ENCODE data around the gene BPIFB4. TPM values are rescaled to one million over a fixed set of nuclear protein-coding genes. Genes with fewer than 3 reads are reported as not detected.
"Not testable (repeated sequence)": the region's sequence is repeated elsewhere in the genome, so short reads cannot be mapped to it uniquely, and the experiment has no call there.

BPIFB4 gene
- total and polyA plus RNA-seq, 5 donors = 0.62 to 0.69 TPM; not detected in 3

DNA sequence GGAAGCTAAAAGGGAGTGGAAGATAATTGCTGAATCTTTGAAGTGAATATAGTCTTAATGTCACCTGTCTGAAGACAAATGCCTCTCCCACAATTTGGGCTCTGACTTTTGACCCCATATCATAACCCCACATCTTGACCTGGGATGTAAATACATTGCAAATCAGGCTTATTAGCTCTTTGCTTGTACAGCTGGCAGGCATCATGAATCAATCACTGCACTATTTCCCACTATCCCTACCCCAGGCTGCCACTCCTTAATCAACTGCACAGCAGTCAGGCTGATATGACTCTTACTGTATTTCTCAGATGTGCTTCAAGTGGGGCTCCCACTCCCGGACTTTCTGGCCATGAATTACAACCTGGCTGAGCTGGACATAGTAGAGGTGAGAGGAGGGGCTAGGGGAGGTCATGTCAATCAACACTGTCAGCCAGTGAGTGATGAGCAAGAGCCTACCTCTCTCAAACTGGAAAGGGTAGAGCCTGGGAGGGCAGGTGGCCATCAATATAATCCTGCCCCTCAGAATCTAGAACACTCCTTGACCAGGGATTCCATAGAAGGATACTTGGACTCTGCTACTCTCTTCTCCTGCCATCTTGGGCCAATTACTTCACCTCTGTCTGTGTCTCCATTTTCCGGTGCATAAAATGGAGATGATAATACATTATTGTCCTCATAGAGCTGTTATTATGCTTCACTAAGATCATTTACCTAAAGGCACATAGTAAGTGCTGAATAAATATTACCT lies 36.3 kb upstream of the BPIFB4 start:
- Histone ChIP-seq H3K4me3 (ENCODE audit: low read length) (no peak overlapping the region), H3K27ac (ENCODE audit: low read length) (no peak overlapping the region), H3K9me3 (ENCODE audit: control insufficient read depth, low read length) (no peaks in the 10 kb centered on the region), H3K27me3 (ENCODE audit: control insufficient read depth, insufficient read depth) (no peaks in the 10 kb centered on the region), H3K4me1 (ENCODE audit: control insufficient read depth, insufficient read depth, low read length) (no peaks in the 10 kb centered on the region)
- DNase-seq = no peak
- intact Hi-C loops (cut with DNase I) = no loop called here
- 76% methylated on average over 2 of the region's 2 CpGs for WGBS
- ATAC-seq = no peak

DNA sequence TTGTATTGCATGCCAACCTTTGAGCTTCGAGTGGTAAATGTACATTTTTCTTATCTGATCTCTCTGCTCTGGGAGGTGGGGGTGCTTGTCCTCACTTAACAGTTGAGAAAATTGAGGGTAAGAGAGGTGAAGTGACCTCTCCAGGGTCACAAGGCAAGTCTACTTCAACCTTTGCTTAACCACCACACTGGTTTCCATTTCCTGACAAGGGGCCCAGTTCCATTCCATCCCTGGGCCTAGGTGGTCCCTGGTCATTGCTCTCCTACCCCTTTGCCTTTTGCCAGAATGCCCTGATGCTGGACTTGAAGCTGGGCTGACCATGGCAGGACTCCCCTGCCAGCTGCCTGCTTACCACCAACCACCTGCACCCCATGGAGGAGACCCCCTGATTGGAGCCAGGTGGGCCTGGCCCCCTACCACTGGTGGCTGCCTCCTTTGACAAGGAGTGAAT lies 35.7 kb upstream of the BPIFB4 start:
- DNase-seq (no peak), ATAC-seq (no peak)
- no peak overlapping the region for H3K4me3 ChIP-seq (ENCODE audit: low read length)
- no peaks in the 10 kb centered on the region for H3K4me1 ChIP-seq (ENCODE audit: control insufficient read depth, insufficient read depth, low read length)
- whole genome bisulfite sequencing = 44% methylated on average over 1 of the region's 1 CpG
- H3K27me3 ChIP-seq (ENCODE audit: control insufficient read depth, insufficient read depth) = no peaks in the 10 kb centered on the region
- H3K9me3 ChIP-seq (ENCODE audit: control insufficient read depth, low read length) = no peaks in the 10 kb centered on the region
- H3K27ac ChIP-seq (ENCODE audit: low read length) = no peak overlapping the region
- intact Hi-C loops (cut with DNase I) = no loop called here

DNA sequence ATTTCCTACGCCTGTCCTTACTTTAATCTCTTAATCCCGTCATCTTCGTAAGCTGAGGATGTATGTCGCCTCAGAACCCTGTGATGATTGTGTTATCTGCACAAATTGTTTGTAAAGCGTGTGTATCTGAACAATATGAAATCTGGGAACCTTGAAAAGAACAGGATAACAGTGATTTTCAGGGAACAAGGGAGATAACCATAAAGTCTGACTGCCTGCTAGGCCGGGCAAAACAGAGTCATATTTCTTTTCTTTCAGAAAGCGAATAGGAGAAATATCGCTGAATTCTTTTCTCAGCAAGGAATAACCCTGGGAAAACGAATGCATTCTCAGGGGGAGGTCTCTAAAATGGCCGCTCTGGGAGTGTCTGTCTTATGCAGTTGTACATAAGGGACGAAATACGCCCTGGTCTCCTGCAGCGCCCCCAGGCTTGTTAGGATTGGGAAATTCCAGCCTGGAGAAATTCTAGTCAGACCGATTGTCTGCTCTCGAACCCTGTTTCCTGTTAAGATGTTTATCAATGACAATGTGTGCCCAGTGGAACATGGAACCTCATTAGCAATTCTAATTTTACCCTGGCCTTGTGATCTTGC lies 34.2 kb upstream of the BPIFB4 start:
- ATAC-seq; H3K27me3 ChIP-seq (ENCODE audit: control insufficient read depth, insufficient read depth); H3K9me3 ChIP-seq (ENCODE audit: control insufficient read depth, low read length); intact Hi-C loops (cut with DNase I); H3K4me3 ChIP-seq (ENCODE audit: low read length); DNase-seq; H3K27ac ChIP-seq (ENCODE audit: low read length); H3K4me1 ChIP-seq (ENCODE audit: control insufficient read depth, insufficient read depth, low read length): not testable (repeated sequence)
- 75% methylated on average over 15 of the region's 15 CpGs for WGBS

DNA sequence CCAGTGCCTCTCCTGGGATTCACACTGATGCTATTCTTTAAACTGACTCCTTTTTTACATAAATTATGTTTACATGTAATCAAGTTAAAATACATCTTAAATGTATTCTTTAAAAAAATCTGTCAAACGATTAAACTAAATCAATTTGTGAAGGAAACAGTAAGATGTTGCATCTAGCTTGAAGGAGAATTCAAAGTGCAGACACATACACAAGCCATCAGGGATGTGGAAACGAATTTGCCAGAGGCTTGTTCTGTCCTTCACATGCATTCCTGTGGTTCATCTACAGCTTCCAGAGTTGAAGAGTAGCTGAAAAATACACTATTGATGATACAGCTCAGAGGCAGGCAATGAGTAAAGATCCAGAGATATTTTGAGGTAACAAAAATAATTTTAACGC lies 33.0 kb upstream of the BPIFB4 start:
- Histone ChIP-seq H3K27ac (ENCODE audit: low read length) (no peak overlapping the region), H3K9me3 (ENCODE audit: control insufficient read depth, low read length) (no peaks in the 10 kb centered on the region), H3K4me1 (ENCODE audit: control insufficient read depth, insufficient read depth, low read length) (no peaks in the 10 kb centered on the region), H3K27me3 (ENCODE audit: control insufficient read depth, insufficient read depth) (no peaks in the 10 kb centered on the region), H3K4me3 (ENCODE audit: low read length) (no peak overlapping the region)
- intact Hi-C loops (cut with DNase I) = no loop called here
- no peak for ATAC-seq
- no peak for DNase-seq
- WGBS = 78% methylated on average over 3 of the region's 3 CpGs

DNA sequence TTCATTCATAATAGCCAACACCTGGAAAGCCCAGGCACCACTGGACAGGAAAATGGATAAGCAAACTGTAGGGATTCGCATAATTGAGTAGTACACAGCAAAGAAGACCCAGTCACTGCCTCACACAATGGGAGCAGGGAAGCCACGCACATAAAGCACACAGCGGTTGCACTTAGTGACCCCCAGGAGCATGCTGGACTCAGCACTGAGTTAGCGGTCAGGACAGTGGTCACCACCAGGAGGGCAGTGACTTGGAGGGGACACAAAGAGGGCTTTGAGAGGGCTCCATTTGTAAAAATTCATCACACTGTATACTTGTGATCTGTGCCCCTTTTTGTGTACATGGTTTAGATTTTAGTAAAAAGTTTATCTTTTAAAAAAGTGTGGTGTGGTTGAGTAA lies 28.1 kb upstream of the BPIFB4 start:
- Histone ChIP-seq H3K9me3 (ENCODE audit: control insufficient read depth, low read length) (no peaks in the 10 kb centered on the region), H3K27ac (ENCODE audit: low read length) (no peak overlapping the region), H3K4me1 (ENCODE audit: control insufficient read depth, insufficient read depth, low read length) (no peaks in the 10 kb centered on the region), H3K27me3 (ENCODE audit: control insufficient read depth, insufficient read depth) (no peaks in the 10 kb centered on the region), H3K4me3 (ENCODE audit: low read length) (no peak overlapping the region)
- intact Hi-C loops (cut with DNase I) = no loop called here
- 61% methylated on average over 4 of the region's 4 CpGs for WGBS
- DNase-seq (no peak), ATAC-seq (no peak)

DNA sequence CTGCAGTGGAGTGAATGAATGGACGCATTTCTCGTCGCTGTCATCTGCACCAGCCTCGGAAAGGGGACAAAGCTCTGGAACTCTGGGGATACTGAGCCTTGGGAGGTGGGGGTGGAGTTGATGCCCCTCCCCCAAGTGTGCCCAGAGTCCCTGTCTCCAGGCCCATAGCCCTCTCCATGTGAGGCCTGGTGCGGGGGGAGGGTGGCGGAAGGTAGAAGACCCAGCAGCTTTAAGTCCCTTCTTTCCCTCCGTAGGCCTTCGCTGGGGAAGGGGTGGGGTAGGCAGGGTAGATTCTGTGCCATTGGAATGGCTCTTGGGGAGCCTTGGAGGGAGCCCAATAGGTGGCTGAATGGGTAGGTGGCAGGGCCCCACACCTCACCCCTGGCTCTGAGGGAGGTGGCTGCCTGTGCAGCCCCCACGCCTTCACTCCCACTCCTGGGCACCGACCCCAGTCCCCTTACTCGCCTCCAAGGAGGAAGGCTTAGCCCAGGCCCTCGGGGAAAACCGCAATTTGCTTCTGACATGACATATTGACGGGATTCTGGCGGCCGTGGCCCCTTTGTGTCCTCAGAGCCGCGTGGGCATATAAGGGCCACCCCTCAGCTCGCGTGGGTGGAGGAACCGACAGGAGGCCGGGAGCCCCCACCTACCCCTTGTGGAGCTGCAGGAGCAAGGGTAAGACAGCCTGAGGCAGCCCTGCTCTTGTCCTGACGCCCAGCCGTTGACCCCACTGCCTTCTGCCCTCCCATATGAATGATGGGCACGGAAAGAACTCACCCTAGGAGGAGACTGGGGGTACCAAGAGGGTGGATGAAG lies 25.9 kb upstream of the BPIFB4 start, which contains the start of gene BPIFB3:
TSS of gene BPIFB3 (plus strand) at position 613 of the 816 bp plus-strand sequence. CDS start 1,533 bp downstream, outside the sequence.
- ATAC-seq (no peak), DNase-seq (no peak)
- no peak within 1 kb of the TSS for H3K27ac ChIP-seq (ENCODE audit: low read length)
- H3K9me3 ChIP-seq (ENCODE audit: control insufficient read depth, low read length) = no peaks in the 10 kb centered on the region
- no peaks in the 10 kb centered on the region for H3K4me1 ChIP-seq (ENCODE audit: control insufficient read depth, insufficient read depth, low read length)
- H3K27me3 ChIP-seq (ENCODE audit: control insufficient read depth, insufficient read depth) = no peaks in the 10 kb centered on the region
- 75% methylated on average over 25 of the region's 25 CpGs for WGBS
- intact Hi-C loops (cut with DNase I) = no loop called here
- H3K4me3 ChIP-seq (ENCODE audit: low read length) = no peak within 1 kb of the TSS

DNA sequence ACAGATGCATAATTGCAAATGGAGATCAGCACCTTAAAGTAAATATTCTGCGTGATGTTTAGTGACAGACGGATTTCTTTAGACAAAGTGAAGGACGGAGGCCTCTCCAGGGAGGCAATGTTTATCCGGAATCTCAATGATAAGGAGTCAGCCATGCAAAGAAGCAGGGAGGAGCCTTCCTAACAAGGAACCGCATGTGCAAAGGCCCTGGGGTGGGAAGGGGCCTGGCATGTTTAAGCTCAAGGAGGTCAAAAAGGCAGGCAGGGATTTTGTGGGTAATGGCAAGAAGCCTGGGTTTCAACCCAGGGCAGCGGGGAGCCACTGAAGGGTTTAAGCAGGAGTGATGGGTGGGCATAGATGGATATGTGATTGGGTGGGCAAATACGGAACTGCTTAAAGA lies 25.1 kb upstream of the BPIFB4 start:
- Histone ChIP-seq H3K9me3 (ENCODE audit: control insufficient read depth, low read length) (no peaks in the 10 kb centered on the region), H3K4me1 (ENCODE audit: control insufficient read depth, insufficient read depth, low read length) (no peaks in the 10 kb centered on the region), H3K27me3 (ENCODE audit: control insufficient read depth, insufficient read depth) (no peaks in the 10 kb centered on the region), H3K4me3 (ENCODE audit: low read length) (no peak overlapping the region), H3K27ac (ENCODE audit: low read length) (no peak overlapping the region)
- 74% methylated on average over 7 of the region's 7 CpGs for WGBS
- DNase-seq = no peak
- intact Hi-C loops (cut with DNase I) = no loop called here
- ATAC-seq = no peak

DNA sequence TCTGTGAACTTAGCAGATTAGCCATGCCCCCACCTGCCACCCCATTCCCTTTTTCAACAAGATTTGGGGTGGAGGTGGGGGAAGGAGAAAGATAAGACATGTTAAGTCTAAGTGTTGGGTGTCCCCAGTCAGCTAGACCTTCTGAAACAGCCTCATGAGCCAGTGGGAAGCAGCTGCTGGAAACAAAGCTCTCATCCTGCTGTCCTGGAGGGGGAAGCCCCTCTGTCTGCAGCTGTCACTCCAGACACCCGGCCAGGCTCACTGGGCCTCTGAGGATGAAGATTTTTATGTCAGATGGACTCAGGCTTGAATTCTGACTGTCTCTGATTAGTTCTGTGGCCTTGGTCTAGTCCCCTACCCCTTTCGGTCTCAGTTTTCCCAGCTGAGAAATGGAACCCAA lies 24.7 kb upstream of the BPIFB4 start:
- Histone ChIP-seq H3K9me3 (ENCODE audit: control insufficient read depth, low read length) (no peaks in the 10 kb centered on the region), H3K27me3 (ENCODE audit: control insufficient read depth, insufficient read depth) (no peaks in the 10 kb centered on the region), H3K27ac (ENCODE audit: low read length) (no peak overlapping the region), H3K4me3 (ENCODE audit: low read length) (no peak overlapping the region), H3K4me1 (ENCODE audit: control insufficient read depth, insufficient read depth, low read length) (no peaks in the 10 kb centered on the region)
- WGBS = 77% methylated on average over 2 of the region's 2 CpGs
- no peak for DNase-seq
- no peak for ATAC-seq
- intact Hi-C loops (cut with DNase I) = no loop called here

DNA sequence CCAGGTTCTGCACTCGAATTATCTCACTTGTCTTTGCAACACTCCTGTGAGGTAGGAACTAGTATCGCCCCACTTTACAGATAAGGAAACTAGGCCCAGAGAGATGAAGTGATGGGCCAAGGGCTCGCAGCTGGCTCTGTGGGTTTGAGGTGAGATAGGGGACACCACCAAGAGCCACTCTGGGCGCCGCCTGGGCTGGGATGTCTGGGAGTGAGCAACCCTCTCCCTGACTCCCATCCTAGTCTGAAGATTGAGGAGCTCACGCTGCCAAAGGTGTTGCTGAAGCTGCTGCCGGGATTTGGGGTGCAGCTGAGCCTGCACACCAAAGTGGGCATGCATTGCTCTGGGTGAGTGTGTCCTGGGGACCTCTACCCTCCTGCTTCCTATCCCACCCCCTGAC lies 20.3 kb upstream of the BPIFB4 start:
- ATAC-seq = no peak
- no peaks in the 10 kb centered on the region for H3K4me1 ChIP-seq (ENCODE audit: control insufficient read depth, insufficient read depth, low read length)
- 69% methylated on average over 7 of the region's 7 CpGs for WGBS

DNA sequence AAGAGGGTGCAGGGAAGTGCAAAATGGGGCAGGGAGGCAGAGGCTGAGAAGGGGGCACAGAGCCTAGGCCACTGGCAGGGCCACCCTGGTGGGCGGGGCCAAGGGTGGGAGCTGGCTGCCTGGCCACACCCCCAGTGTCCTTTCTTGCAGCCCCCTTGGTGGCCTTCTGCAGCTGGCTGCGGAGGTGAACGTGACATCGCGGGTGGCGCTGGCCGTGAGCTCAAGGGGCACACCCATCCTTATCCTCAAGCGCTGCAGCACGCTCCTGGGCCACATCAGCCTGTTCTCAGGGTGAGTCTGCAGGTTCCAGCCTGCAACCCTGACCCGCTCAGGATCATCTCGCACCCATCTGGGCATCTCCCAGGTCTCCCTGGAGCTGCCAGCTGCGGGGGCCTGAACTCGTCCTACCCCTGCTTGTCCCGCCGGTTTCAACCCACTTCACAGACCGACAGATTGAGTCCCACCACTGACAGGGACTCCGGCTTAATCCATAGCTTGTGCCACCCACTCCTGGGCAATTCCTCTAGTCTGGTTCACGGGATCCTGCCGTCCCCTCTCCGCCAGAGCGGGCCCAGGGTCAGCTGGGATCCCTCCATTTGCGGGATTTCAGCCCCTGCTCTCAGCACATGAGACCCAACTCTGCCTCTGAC lies 19.6 kb upstream of the BPIFB4 start:
- intact Hi-C loops (cut with DNase I) = no loop called here
- Histone ChIP-seq H3K27me3 (ENCODE audit: control insufficient read depth, insufficient read depth) (no peaks in the 10 kb centered on the region), H3K4me3 (ENCODE audit: low read length) (no peak overlapping the region), H3K27ac (ENCODE audit: low read length) (no peak overlapping the region), H3K4me1 (ENCODE audit: control insufficient read depth, insufficient read depth, low read length) (no peaks in the 10 kb centered on the region), H3K9me3 (ENCODE audit: control insufficient read depth, low read length) (no peaks in the 10 kb centered on the region)
- ATAC-seq (no peak), DNase-seq (no peak)
- WGBS = 91% methylated on average over 22 of the region's 22 CpGs

More for the DNA sequence above, 20.3 kb upstream of the BPIFB4 start:
- intact Hi-C loops (cut with DNase I) = no loop called here
- Histone ChIP-seq H3K4me3 (ENCODE audit: low read length) (no peak overlapping the region), H3K27me3 (ENCODE audit: control insufficient read depth, insufficient read depth) (no peaks in the 10 kb centered on the region), H3K9me3 (ENCODE audit: control insufficient read depth, low read length) (no peaks in the 10 kb centered on the region), H3K27ac (ENCODE audit: low read length) (no peak overlapping the region)
- no peak for DNase-seq

DNA sequence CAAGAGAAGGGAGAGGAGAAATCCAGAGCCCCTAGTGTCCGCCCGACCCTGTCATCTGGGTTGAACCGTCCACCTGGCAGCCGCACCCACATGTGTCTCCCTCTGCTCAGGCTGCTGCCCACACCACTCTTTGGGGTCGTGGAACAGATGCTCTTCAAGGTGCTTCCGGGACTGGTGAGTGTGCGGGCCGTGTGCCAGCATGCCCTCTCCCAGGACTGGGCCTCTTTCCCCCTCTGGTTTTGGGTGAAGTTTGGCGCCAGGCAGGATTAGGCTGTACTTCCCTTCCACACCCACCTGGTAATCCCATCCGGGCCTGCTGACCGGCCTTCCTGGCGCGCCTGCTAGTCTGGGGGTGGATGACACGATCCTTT lies 17.8 kb upstream of the BPIFB4 start:
- Histone ChIP-seq H3K27me3 (ENCODE audit: control insufficient read depth, insufficient read depth) (no peaks in the 10 kb centered on the region), H3K9me3 (ENCODE audit: control insufficient read depth, low read length) (no peaks in the 10 kb centered on the region), H3K4me1 (ENCODE audit: control insufficient read depth, insufficient read depth, low read length) (no peaks in the 10 kb centered on the region), H3K4me3 (ENCODE audit: low read length) (no peak overlapping the region), H3K27ac (ENCODE audit: low read length) (no peak overlapping the region)
- no peak for ATAC-seq
- intact Hi-C loops (cut with DNase I) = no loop called here
- 81% methylated on average over 14 of the region's 14 CpGs for WGBS
- DNase-seq = no peak
